ENCODE data around the gene FGFR2. TPM values are rescaled to one million over a fixed set of nuclear protein-coding genes. Genes with fewer than 3 reads are reported as not detected.

FGFR2 gene
- total and polyA plus RNA-seq, 9 of the 15 experiments (the other 6 are each of a cell fraction or from before 2014, with no cell fraction given): 0.20 TPM; not detected in 8

- Histone ChIP-seq H3K9me1 (ENCODE audit: control insufficient read depth, insufficient read depth, low read length) (no peaks in the 10 kb centered on the region), H3K27me3 (ENCODE audit: control insufficient read depth in 2 of 2, insufficient read depth in 2 of 2, low read length in 2 of 2) (peaks cover 0 to 24% of the 10 kb centered on the region in 2 experiments; a peak in 2 of 5 replicates), H3K4me2 (ENCODE audit: insufficient read depth, low read length) (no peak overlapping the region), H3K4me3 (no peak overlapping the region), H2AFZ (ENCODE audit: low read depth, low read length) (no peak overlapping the region), H3K27ac (ENCODE audit: extremely low read depth, low read depth, low read length) (no peak overlapping the region), H4K20me1 (replicated peaks; ENCODE audit: control insufficient read depth, insufficient read depth, low read length) (no peaks in the 10 kb centered on the region), H3K36me3 (ENCODE audit: control insufficient read depth, insufficient read depth, low read length) (no peaks in the 10 kb centered on the region), H3K9me3 (replicated peaks; ENCODE audit: control insufficient read depth, insufficient read depth, low read depth, low read length) (no peaks in the 10 kb centered on the region), H3K9ac (ENCODE audit: insufficient read depth in 1 of 2, low read depth in 2 of 2, low read length in 2 of 2) (no peak overlapping the region), H3K79me2 (ENCODE audit: control insufficient read depth, insufficient read depth, low read length) (no peaks in the 10 kb centered on the region), H3K4me1 (replicated peaks in 1 of 2; ENCODE audit: control insufficient read depth in 2 of 2, insufficient read depth in 2 of 2, low read length in 2 of 2) (no peaks in the 10 kb centered on the region)
- POLR2A ChIA-PET: interaction anchor here (0.6 kb wide), 1 partner anchor 1306 kb away, joined by 3 read pairs; no protein-coding TSS in a partner anchor
- FAIRE-seq (no peak), DNase-seq (ENCODE audit: extremely low read depth in 1 of 4, low spot score in 3 of 4) (no peak), ATAC-seq (no peak)
- BruUV-seq (replicated peaks): no TSS peak
- peak in 2 of 3 experiments; percentile 12 to 13; a peak in 1 of 6 replicates for TF ChIP-seq CTCF (IDR thresholded peaks at IDR 0.05 in 2 of 3, conservative IDR thresholded peaks at IDR 0.05 in 1 of 3; ENCODE audit: insufficient read depth in 2 of 3, low read depth in 1 of 3, low read length in 3 of 3)
- TF ChIP-seq NFIC (IDR thresholded peaks at IDR 0.05): peak; percentile 63
- TF ChIP-seq TBL1XR1 (IDR thresholded peaks at IDR 0.05; ENCODE audit: low read length in 2 of 2): no peak
- CTCF ChIA-PET (ENCODE audit: low intra/inter-chr PET ratio): no interaction called here
- under 1% methylated on average over 13 of the region's 14 CpGs for WGBS (ENCODE audit: insufficient coverage, low coverage, missing lambda C conversion rate)
- in situ Hi-C loops (cut with MboI) (no loop called here), intact Hi-C loops (cut with micrococcal nuclease) (no loop called here)
Observed at GRCh38 chr10:121497513-121498470, 100.5 kb downstream of the FGFR2 start.
